HCT116 (cell line): ENCODE measurements around the gene MECP2. TPM values are rescaled to one million over a fixed set of nuclear protein-coding genes. Genes with fewer than 3 reads are reported as not detected.

Experiments used
- ATAC-seq: fragments of 200-7000 bp; cut with Tn5 transposase; 2 replicates; pipeline ENCODE4 v1.9.1; 2020; ENCODE audit warnings: mild to moderate bottlenecking, moderate library complexity
- BruUV-seq: library from RNA; stranded (reverse); fragments of 400-500 nt; replicated peaks from 2 replicates; lab custom pipeline; 2021; lab: Mats Ljungman, UMichigan
- CTCF ChIA-PET: fragments of 300-600 bp; sonication (Branson Sonifier 250); formaldehyde crosslinking; loops from one replicate; lab custom pipeline; 2021; ENCODE audit warnings: antibody characterized with exemption; lab: Charles Lee
- POLR2A ChIA-PET: fragments of 300-600, 350-600 bp; sonication (Branson Sonifier 250); formaldehyde crosslinking; loops from one replicate; lab custom pipeline; 2021; ENCODE audit warnings: antibody characterized with exemption; lab: Charles Lee
- RAD21 ChIA-PET, 2 experiments: fragments of 300-600 bp; sonication (Branson Sonifier 250); formaldehyde crosslinking; loops; one replicate each; lab custom pipeline; 2023; ENCODE audit warnings: low total read pairs in 2 of 2; ENCODE audit not compliant: uncharacterized antibody in 2 of 2, unreplicated experiment in 2 of 2, low non-redundant PET in 1 of 2; lab: Charles Lee
- DNase-seq: peaks from one replicate; pipeline ENCODE4 v3.0.0-alpha.2; 2010; ENCODE audit warnings: low read depth, low spot score
- H2AFZ ChIP-seq: fragments of 200-600 bp; shearing (Covaris generic), sonication (generic); 2 replicates; pipeline ENCODE4 v1.6.1; 2017; ENCODE audit warnings: low read depth, mixed run types, mixed read lengths, antibody characterized with exemption, low read length; ENCODE audit not compliant: poor library complexity, severe bottlenecking
- H3K27ac ChIP-seq: 2 replicates; pipeline ENCODE4 v1.5.1; 2012; ENCODE audit warnings: low read depth, low read length
- H3K27me3 ChIP-seq: fragments of 200-600 bp; sonication (generic); 2 replicates; pipeline ENCODE4 v1.6.1; 2016; ENCODE audit warnings: mixed run types, low read length, mixed read lengths; ENCODE audit not compliant: insufficient read depth
- H3K36me3 ChIP-seq, 2 experiments: fragments of 200-500 bp in 1 of 2; fragments of 200-600 bp in 1 of 2; sonication (Bioruptor generic) in 1 of 2; sonication (generic) in 1 of 2; 2 replicates each; pipeline versions ENCODE4 v1.5.1 to v1.6.1; 2014 to 2016; ENCODE audit warnings: low read length in 2 of 2, inconsistent platforms in 1 of 2, mixed read lengths in 1 of 2, mixed run types in 1 of 2; ENCODE audit not compliant: insufficient read depth in 2 of 2, control insufficient read depth in 1 of 2
- H3K4me1 ChIP-seq, 2 experiments: fragments of 200-600 bp in 1 of 2; sonication (generic) in 1 of 2; 2 replicates each; pipeline versions ENCODE4 v1.5.1 to v1.6.1; 2012 to 2017; ENCODE audit warnings: low read length in 2 of 2, inconsistent platforms in 1 of 2, mild to moderate bottlenecking in 1 of 2, mixed read lengths in 1 of 2, mixed run types in 1 of 2, moderate library complexity in 1 of 2; ENCODE audit not compliant: insufficient read depth in 2 of 2, control insufficient read depth in 1 of 2
- H3K4me2 ChIP-seq: fragments of 200-600 bp; sonication (generic); 2 replicates; pipeline ENCODE4 v1.6.1; 2017; ENCODE audit warnings: mixed run types, low read length, mixed read lengths
- H3K4me3 ChIP-seq, 2 experiments: fragments of 200-600 bp in 1 of 2; sonication (generic) in 1 of 2; replicated peaks in 1 of 2; 2 replicates each; pipeline ENCODE4 v1.5.1; 2011 to 2016; ENCODE audit warnings: low read length in 2 of 2, control low read depth in 1 of 2, low read depth in 1 of 2, mild to moderate bottlenecking in 1 of 2, mixed read lengths in 1 of 2, mixed run types in 1 of 2
- H3K79me2 ChIP-seq: fragments of 200-600 bp; sonication (generic); 2 replicates; pipeline ENCODE4 v1.6.1; 2017; ENCODE audit warnings: mild to moderate bottlenecking, mixed run types, low read length, moderate library complexity, mixed read lengths; ENCODE audit not compliant: insufficient read depth
- H3K9ac ChIP-seq: fragments of 200-600 bp; sonication (generic); 2 replicates; pipeline ENCODE4 v1.6.1; 2016; ENCODE audit warnings: low read length, mixed read lengths
- H3K9me2 ChIP-seq: fragments of 200-600 bp; sonication (generic), shearing (Covaris generic); 2 replicates; pipeline ENCODE4 v1.6.1; 2017; ENCODE audit warnings: mixed run types, mild to moderate bottlenecking, moderate library complexity; ENCODE audit not compliant: insufficient read depth
- H3K9me3 ChIP-seq, 2 experiments: fragments of 200-500 bp in 1 of 2; fragments of 200-600 bp in 1 of 2; sonication (Bioruptor generic) in 1 of 2; sonication (generic) in 1 of 2; 2 replicates each; pipeline ENCODE4 v1.6.1; 2014 to 2017; ENCODE audit warnings: low read length in 2 of 2, mixed read lengths in 2 of 2, inconsistent platforms in 1 of 2, low read depth in 1 of 2, mild to moderate bottlenecking in 1 of 2, mixed run types in 1 of 2, moderate library complexity in 1 of 2; ENCODE audit not compliant: control insufficient read depth in 1 of 2, insufficient read depth in 1 of 2
- H4K20me1 ChIP-seq: fragments of 200-600 bp; sonication (generic), shearing (Covaris generic); 2 replicates; pipeline ENCODE4 v1.6.1; 2017; ENCODE audit warnings: mixed run types, mild to moderate bottlenecking, moderate library complexity; ENCODE audit not compliant: insufficient read depth
- CBX3 ChIP-seq: IDR thresholded peaks from 2 replicates; pipeline ENCODE4 v1.6.1; 2012; ENCODE audit warnings: low read depth
- CEBPB ChIP-seq: IDR thresholded peaks from 2 replicates; pipeline ENCODE4 v1.6.1; 2012; ENCODE audit warnings: low read depth
- EGR1 ChIP-seq: IDR thresholded peaks from 2 replicates; pipeline ENCODE4 v1.6.1; 2012; ENCODE audit warnings: low read depth
- JUND ChIP-seq: IDR thresholded peaks from 2 replicates; pipeline ENCODE4 v1.6.1; 2012
- SRF ChIP-seq: IDR thresholded peaks from 2 replicates; pipeline ENCODE4 v1.6.1; 2012; ENCODE audit warnings: low read depth
- TCF7L2 ChIP-seq: IDR thresholded peaks from 2 replicates; pipeline ENCODE4 v1.7.0; 2011; ENCODE audit warnings: borderline replicate concordance, inconsistent platforms; ENCODE audit not compliant: insufficient read depth, insufficient read length; ENCODE audit errors: extremely low read depth
- YY1 ChIP-seq: IDR thresholded peaks from 2 replicates; pipeline ENCODE4 v1.6.1; 2011; ENCODE audit warnings: low read length, low read depth, moderate library complexity, mild to moderate bottlenecking; ENCODE audit not compliant: insufficient replicate concordance; ENCODE audit errors: extremely low read depth
- intact Hi-C: fragments of 100-400 bp; cut with micrococcal nuclease; formaldehyde crosslinking; loops from 2 replicates; pipeline ENCODE4 v1.10.0; 2022
- total RNA-seq: library from RNA; stranded (reverse); gene quantifications from one replicate; pipeline ENCODE4 v1.2.1, GENCODE V29; 2021; ENCODE audit not compliant: unreplicated experiment
- TF ChIP-seq, protein P1 (sequence below): IDR thresholded peaks from 2 replicates; pipeline ENCODE4 v1.6.1; 2012
- TF ChIP-seq, protein P2 (sequence below): IDR thresholded peaks from 2 replicates; pipeline ENCODE4 v1.6.1; 2011; ENCODE audit warnings: mild to moderate bottlenecking, low read length, moderate library complexity; ENCODE audit not compliant: insufficient replicate concordance; ENCODE audit errors: extremely low read depth

The MECP2 gene
- total RNA-seq, 1 experiment from 2014 or later = 32.4 TPM

DNA sequence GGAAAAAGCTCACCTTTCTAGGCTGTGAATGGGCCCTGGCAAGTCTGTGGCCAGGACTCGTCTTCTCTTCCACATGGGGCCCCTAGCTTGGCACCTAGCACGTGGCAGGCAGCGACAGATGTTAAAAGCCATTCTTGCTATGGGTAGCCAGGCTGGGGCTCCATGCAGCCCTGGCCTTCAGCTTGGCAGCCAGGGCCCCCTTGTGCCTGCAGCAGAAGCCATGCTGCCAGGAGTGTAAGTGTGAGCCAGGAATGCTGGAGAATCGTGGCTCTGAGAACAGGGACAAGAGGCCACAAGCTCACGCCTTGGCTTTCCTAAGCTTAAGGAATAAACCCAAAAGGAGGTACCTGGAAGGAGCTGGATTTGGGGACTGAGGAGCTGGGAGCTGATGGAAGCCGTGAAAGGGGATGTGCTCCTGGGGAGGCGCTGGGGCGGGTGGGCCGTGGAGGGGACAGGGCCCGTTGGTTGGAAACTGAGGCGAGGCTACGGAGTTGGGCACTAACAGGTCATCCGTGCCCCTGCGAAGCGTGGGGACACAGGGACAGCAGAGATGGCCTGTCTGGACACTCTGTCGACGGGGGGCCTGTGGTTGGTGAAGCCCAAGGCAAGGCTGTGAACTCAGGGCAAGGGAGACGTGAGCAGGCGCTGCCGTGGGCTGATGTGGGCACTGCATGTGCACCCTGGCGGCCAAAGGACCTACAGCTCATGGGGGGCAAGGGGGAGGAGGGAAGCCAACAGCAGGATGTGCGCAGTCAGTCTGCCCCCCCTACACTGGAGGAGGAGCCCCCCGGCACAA is 45.6 kb upstream of the MECP2 start:
- H3K4me1 ChIP-seq = no peaks in the 10 kb centered on the region
- ChIA-PET CTCF (no interaction called here), POLR2A (no interaction called here)
- no peak overlapping the region for H3K4me3 ChIP-seq
- no peaks in the 10 kb centered on the region for H3K9me2 ChIP-seq
- H3K9me3 ChIP-seq = no peaks in the 10 kb centered on the region
- H3K27ac ChIP-seq = no peak overlapping the region
- H3K4me2 ChIP-seq = no peak overlapping the region
- DNase-seq = no peak
- no peak overlapping the region for H2AFZ ChIP-seq
- no peaks in the 10 kb centered on the region for H4K20me1 ChIP-seq
- TF ChIP-seq TCF7L2 (no peak), JUND (no peak), SRF (no peak), CBX3 (no peak), CEBPB (no peak), YY1 (no peak), EGR1 (no peak)
- TF ChIP-seq, protein P1, sequence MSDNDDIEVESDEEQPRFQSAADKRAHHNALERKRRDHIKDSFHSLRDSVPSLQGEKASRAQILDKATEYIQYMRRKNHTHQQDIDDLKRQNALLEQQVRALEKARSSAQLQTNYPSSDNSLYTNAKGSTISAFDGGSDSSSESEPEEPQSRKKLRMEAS = no peak
- TF ChIP-seq, protein P2, sequence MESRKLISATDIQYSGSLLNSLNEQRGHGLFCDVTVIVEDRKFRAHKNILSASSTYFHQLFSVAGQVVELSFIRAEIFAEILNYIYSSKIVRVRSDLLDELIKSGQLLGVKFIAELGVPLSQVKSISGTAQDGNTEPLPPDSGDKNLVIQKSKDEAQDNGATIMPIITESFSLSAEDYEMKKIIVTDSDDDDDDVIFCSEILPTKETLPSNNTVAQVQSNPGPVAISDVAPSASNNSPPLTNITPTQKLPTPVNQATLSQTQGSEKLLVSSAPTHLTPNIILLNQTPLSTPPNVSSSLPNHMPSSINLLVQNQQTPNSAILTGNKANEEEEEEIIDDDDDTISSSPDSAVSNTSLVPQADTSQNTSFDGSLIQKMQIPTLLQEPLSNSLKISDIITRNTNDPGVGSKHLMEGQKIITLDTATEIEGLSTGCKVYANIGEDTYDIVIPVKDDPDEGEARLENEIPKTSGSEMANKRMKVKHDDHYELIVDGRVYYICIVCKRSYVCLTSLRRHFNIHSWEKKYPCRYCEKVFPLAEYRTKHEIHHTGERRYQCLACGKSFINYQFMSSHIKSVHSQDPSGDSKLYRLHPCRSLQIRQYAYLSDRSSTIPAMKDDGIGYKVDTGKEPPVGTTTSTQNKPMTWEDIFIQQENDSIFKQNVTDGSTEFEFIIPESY = no peak
- TF ChIP-seq, all 23 proteins: peak for 0
- RAD21 ChIA-PET = no interaction called here
- H3K9ac ChIP-seq = no peak overlapping the region
- no peaks in the 10 kb centered on the region for H3K36me3 ChIP-seq
- H3K27me3 ChIP-seq = no peaks in the 10 kb centered on the region
- no peaks in the 10 kb centered on the region for H3K79me2 ChIP-seq
- intact Hi-C loops = no loop called here
- ATAC-seq = no peak
- BruUV-seq = no TSS peak
